ENCODE data around the gene NCSTN. TPM values are rescaled to one million over a fixed set of nuclear protein-coding genes. Genes with fewer than 3 reads are reported as not detected.

The NCSTN gene
- total and polyA plus RNA-seq, 10 of the 15 experiments (the other 5 are each of a cell fraction or from before 2014, with no cell fraction given) = 33.3 to 88.2 (median 60.4) TPM

GRCh38 chr1:160346958-160347357 is 3.8 kb downstream of the NCSTN start (continued):
- TF ChIP-seq MXI1 (IDR thresholded peaks at IDR 0.05; ENCODE audit: low read depth, low read length) (peak; percentile 77; the same call in 1 of the 2 replicates), HDAC2 (IDR thresholded peaks at IDR 0.05) (no peak), RELB (IDR thresholded peaks at IDR 0.05; ENCODE audit: low read depth) (peak; percentile 39; the same call in 1 of the 2 replicates), KLF5 (IDR thresholded peaks at IDR 0.05; ENCODE audit: partially characterized antibody) (no peak), ZBED1 (IDR thresholded peaks at IDR 0.05; ENCODE audit: borderline replicate concordance) (no peak), SIX5 (IDR thresholded peaks at IDR 0.05; ENCODE audit: low read depth, low read length, severe bottlenecking) (no peak), ATF2 (IDR thresholded peaks at IDR 0.05; ENCODE audit: low read length) (0 out of 2 replicates have a peak, but pooled peaks have one; percentile 24), POLR2AphosphoS2 (IDR thresholded peaks at IDR 0.05; ENCODE audit: low read depth, low read length) (no peak), SUPT20H (IDR thresholded peaks at IDR 0.05; ENCODE audit: borderline replicate concordance, control insufficient read depth, low read depth, low read length) (no peak), POLR2A (IDR thresholded peaks at IDR 0.05; ENCODE audit: low read depth, low read length) (no peak), USF2 (IDR thresholded peaks at IDR 0.05; ENCODE audit: borderline replicate concordance, low read depth, low read length) (peak; percentile 13; the same call in 1 of the 2 replicates), MAX (IDR thresholded peaks at IDR 0.05; ENCODE audit: low read depth, low read length) (peak; percentile 61; the same call in 1 of the 2 replicates), MTA2 (IDR thresholded peaks at IDR 0.05; ENCODE audit: low read depth) (peak; percentile 63; the same call in 1 of the 2 replicates), MEF2B (IDR thresholded peaks at IDR 0.05; ENCODE audit: partially characterized antibody, poor library complexity, severe bottlenecking) (peak; percentile 64), CREB1 (IDR thresholded peaks at IDR 0.05; ENCODE audit: low read depth) (no peak), NFYB (IDR thresholded peaks at IDR 0.05; ENCODE audit: insufficient read depth, low read depth, low read length) (no peak), ZSCAN29 (IDR thresholded peaks at IDR 0.05) (no peak), EED (IDR thresholded peaks at IDR 0.05; ENCODE audit: low read depth) (no peak), SKIL (IDR thresholded peaks at IDR 0.05; ENCODE audit: low read depth, poor library complexity, severe bottlenecking) (peak; percentile 29), ZNF622 (IDR thresholded peaks at IDR 0.05) (no peak), ZNF217 (IDR thresholded peaks at IDR 0.05) (no peak; the same call in 1 of the 2 replicates)

Measured in GM12878 (cell line).